IMR-90 (cell line): ENCODE results near the gene SLC9A3. TPM values are rescaled to one million over a fixed set of nuclear protein-coding genes. Genes with fewer than 3 reads are reported as not detected.

Experiments
- ATAC-seq: fragments of 200-7000 bp; cut with Tn5 transposase; 2 replicates; pipeline ENCODE4 v1.9.1; 2020; ENCODE audit warnings: low read depth, mild to moderate bottlenecking, moderate library complexity
- BruUV-seq: library from RNA; stranded (reverse); fragments of 400-500 nt; replicated peaks from 2 replicates; lab custom pipeline; 2021; lab: Mats Ljungman, UMichigan
- CTCF ChIA-PET: fragments of 300-600 bp; formaldehyde crosslinking; extraction: SDS; loops from one replicate; lab custom pipeline; 2021; ENCODE audit warnings: antibody characterized with exemption; lab: Yijun Ruan, JAX
- POLR2A ChIA-PET: fragments of 300-600 bp; sonication (Branson Sonifier 250); formaldehyde crosslinking; loops from one replicate; lab custom pipeline; 2022; ENCODE audit warnings: antibody characterized with exemption; ENCODE audit not compliant: unreplicated experiment; lab: Charles Lee
- DNase-seq: peaks from one replicate; pipeline ENCODE4 v3.0.0; 2013
- H2AFZ ChIP-seq: replicated peaks from 2 replicates; pipeline ENCODE3; 2013; ENCODE audit warnings: low read length, mild to moderate bottlenecking; ENCODE audit not compliant: poor library complexity
- H2AK5ac ChIP-seq: 2 replicates; pipeline ENCODE4 v1.6.1; 2013; ENCODE audit warnings: low read depth, low read length, inconsistent platforms
- H2AK9ac ChIP-seq: replicated peaks from 2 replicates; pipeline ENCODE3; 2013; ENCODE audit warnings: mild to moderate bottlenecking, low read depth, low read length, moderate library complexity; ENCODE audit not compliant: poor library complexity
- H2BK120ac ChIP-seq: 2 replicates; pipeline ENCODE4 v1.6.1; 2013; ENCODE audit warnings: low read depth, low read length, inconsistent platforms
- H2BK15ac ChIP-seq: 3 replicates; pipeline ENCODE4 v1.6.1; 2013; ENCODE audit warnings: low read depth, low read length, inconsistent platforms
- H2BK20ac ChIP-seq: 2 replicates; pipeline ENCODE4 v1.6.1; 2013; ENCODE audit warnings: low read depth, mild to moderate bottlenecking, inconsistent platforms, low read length, moderate library complexity
- H2BK5ac ChIP-seq: 2 replicates; pipeline ENCODE4 v1.6.1; 2013; ENCODE audit warnings: mild to moderate bottlenecking, low read depth, low read length, inconsistent platforms; ENCODE audit not compliant: poor library complexity, severe bottlenecking
- H3K14ac ChIP-seq: replicated peaks from 2 replicates; pipeline ENCODE4 v1.6.1; 2013; ENCODE audit warnings: low read depth, low read length, inconsistent platforms
- H3K18ac ChIP-seq: 2 replicates; pipeline ENCODE4 v1.6.1; 2013; ENCODE audit warnings: low read depth, low read length, control low read depth
- H3K23ac ChIP-seq: 2 replicates; pipeline ENCODE4 v1.6.1; 2013; ENCODE audit warnings: low read depth, low read length, inconsistent platforms
- H3K27ac ChIP-seq: 2 replicates; pipeline ENCODE4 v1.5.1; 2013; ENCODE audit warnings: mild to moderate bottlenecking, control low read depth, low read length; ENCODE audit not compliant: insufficient read depth
- H3K27me3 ChIP-seq: 2 replicates; pipeline ENCODE4 v1.6.1; 2013; ENCODE audit warnings: low read length; ENCODE audit not compliant: control insufficient read depth, insufficient read depth
- H3K36me3 ChIP-seq: 2 replicates; pipeline ENCODE4 v1.6.1; 2013; ENCODE audit warnings: low read length, mixed read lengths; ENCODE audit not compliant: control insufficient read depth, insufficient read depth
- H3K4ac ChIP-seq: 2 replicates; pipeline ENCODE4 v1.6.1; 2013; ENCODE audit warnings: low read depth, low read length, inconsistent platforms
- H3K4me1 ChIP-seq: 2 replicates; pipeline ENCODE4 v1.6.1; 2013; ENCODE audit warnings: low read length, mixed read lengths; ENCODE audit not compliant: control insufficient read depth, insufficient read depth
- H3K4me2 ChIP-seq: 2 replicates; pipeline ENCODE4 v1.6.1; 2013; ENCODE audit warnings: low read depth, mild to moderate bottlenecking, control low read depth, low read length, moderate library complexity
- H3K4me3 ChIP-seq: 2 replicates; pipeline ENCODE4 v1.5.1; 2013; ENCODE audit warnings: low read depth, mild to moderate bottlenecking, control low read depth, low read length, moderate library complexity; ENCODE audit not compliant: insufficient read depth
- H3K56ac ChIP-seq: 2 replicates; pipeline ENCODE4 v1.6.1; 2013; ENCODE audit warnings: low read length, inconsistent platforms; ENCODE audit not compliant: insufficient read depth; ENCODE audit errors: extremely low read depth
- H3K79me1 ChIP-seq, 2 experiments: 2 replicates each; pipeline ENCODE4 v1.6.1; 2013; ENCODE audit warnings: low read length in 2 of 2, inconsistent platforms in 1 of 2, low read depth in 1 of 2
- H3K9ac ChIP-seq: 2 replicates; pipeline ENCODE4 v1.6.1; 2013; ENCODE audit warnings: low read depth, low read length, control low read depth
- H3K9me1 ChIP-seq: 2 replicates; pipeline ENCODE4 v1.6.1; 2013; ENCODE audit warnings: low read length, inconsistent platforms; ENCODE audit not compliant: insufficient read depth
- H3K9me3 ChIP-seq: 2 replicates; pipeline ENCODE4 v1.6.1; 2013; ENCODE audit warnings: low read length; ENCODE audit not compliant: control insufficient read depth, insufficient read depth
- H4K20me1 ChIP-seq: 2 replicates; pipeline ENCODE4 v1.6.1; 2013; ENCODE audit warnings: low read length, inconsistent platforms; ENCODE audit not compliant: insufficient read depth
- H4K5ac ChIP-seq: 2 replicates; pipeline ENCODE4 v1.6.1; 2013; ENCODE audit warnings: mild to moderate bottlenecking, low read depth, low read length, control low read depth
- H4K8ac ChIP-seq, 2 experiments: 2 replicates each; pipeline ENCODE4 v1.6.1; 2013; ENCODE audit warnings: low read depth in 2 of 2, low read length in 2 of 2, control low read depth in 1 of 2, inconsistent platforms in 1 of 2
- H4K91ac ChIP-seq: 2 replicates; pipeline ENCODE4 v1.6.1; 2013; ENCODE audit warnings: low read depth, low read length, inconsistent platforms; ENCODE audit not compliant: insufficient read depth
- BHLHE40 ChIP-seq: fragments of 150-350 bp; IDR thresholded peaks from 2 replicates; pipeline ENCODE4 v1.6.1; 2016; ENCODE audit warnings: mild to moderate bottlenecking, low read depth, low read length
- CEBPB ChIP-seq: IDR thresholded peaks from 2 replicates; pipeline ENCODE4 v1.6.1; 2012; ENCODE audit warnings: low read depth, low read length, improper control_type of control experiment
- MAFK ChIP-seq: IDR thresholded peaks from 2 replicates; pipeline ENCODE4 v1.6.1; 2012; ENCODE audit warnings: low read depth, low read length, improper control_type of control experiment
- SMC3 ChIP-seq: fragments of 150-350 bp; IDR thresholded peaks from 2 replicates; pipeline ENCODE4 v1.6.1; 2016; ENCODE audit warnings: low read depth, mild to moderate bottlenecking, antibody characterized with exemption, low read length, moderate library complexity
- WGBS, 2 experiments: methylation state at CpG; one replicate each; pipeline versions ENCODE4 v1.1.5 to v1.1.7; 2013; ENCODE audit warnings: missing lambda C conversion rate in 2 of 2; ENCODE audit not compliant: insufficient read length in 1 of 2; ENCODE audit errors: extremely low coverage in 2 of 2; 5-methylcytosine and 5-hydroxymethylcytosine counted together
- dilution Hi-C: fragments of 300-500 bp; cut with HindIII; formaldehyde crosslinking; loops from one replicate; pipeline ENCODE4 v1.14.3; 2018; ENCODE audit warnings: low sequenced_read_pairs; ENCODE audit not compliant: unreplicated experiment
- in situ Hi-C: fragments of 300-500 bp; cut with MboI; formaldehyde crosslinking; loops from 3 replicates; pipeline ENCODE4 v1.14.3; 2019; ENCODE audit warnings: low sequenced_read_pairs, inconsistent platforms, mixed read lengths
- intact Hi-C: fragments of 100-400 bp; cut with micrococcal nuclease; formaldehyde crosslinking; loops from 2 replicates; pipeline ENCODE4 v1.10.0; 2022
- polyA plus RNA-seq, 3 experiments: library from polyadenylated mRNA; depleted of rRNA; stranded (reverse); fragments of >200 nt; gene quantifications; 2 replicates each; pipeline ENCODE4 v1.2.3, GENCODE V29; 2012; ENCODE audit warnings: low replicate concordance in 1 of 3
- total RNA-seq: library from RNA; depleted of rRNA; stranded (reverse); fragments of >200 nt; gene quantifications from 2 replicates; pipeline ENCODE4 v1.2.3, GENCODE V29; 2012
- TF ChIP-seq, protein P1 (sequence below): fragments of 150-350 bp; IDR thresholded peaks from 2 replicates; pipeline ENCODE4 v1.6.1; 2017; ENCODE audit warnings: mild to moderate bottlenecking, antibody characterized with exemption, low read length, low read depth
- TF ChIP-seq, protein P2 (sequence below): fragments of 150-350 bp; IDR thresholded peaks from 2 replicates; pipeline ENCODE4 v1.6.1; 2016; ENCODE audit warnings: low read depth, mild to moderate bottlenecking, low read length, moderate library complexity, borderline replicate concordance

SLC9A3 gene
- total and polyA plus RNA-seq, 2 of the 4 experiments (the other 2 are of a cell fraction) = 0.72 to 1.5 TPM

DNA sequence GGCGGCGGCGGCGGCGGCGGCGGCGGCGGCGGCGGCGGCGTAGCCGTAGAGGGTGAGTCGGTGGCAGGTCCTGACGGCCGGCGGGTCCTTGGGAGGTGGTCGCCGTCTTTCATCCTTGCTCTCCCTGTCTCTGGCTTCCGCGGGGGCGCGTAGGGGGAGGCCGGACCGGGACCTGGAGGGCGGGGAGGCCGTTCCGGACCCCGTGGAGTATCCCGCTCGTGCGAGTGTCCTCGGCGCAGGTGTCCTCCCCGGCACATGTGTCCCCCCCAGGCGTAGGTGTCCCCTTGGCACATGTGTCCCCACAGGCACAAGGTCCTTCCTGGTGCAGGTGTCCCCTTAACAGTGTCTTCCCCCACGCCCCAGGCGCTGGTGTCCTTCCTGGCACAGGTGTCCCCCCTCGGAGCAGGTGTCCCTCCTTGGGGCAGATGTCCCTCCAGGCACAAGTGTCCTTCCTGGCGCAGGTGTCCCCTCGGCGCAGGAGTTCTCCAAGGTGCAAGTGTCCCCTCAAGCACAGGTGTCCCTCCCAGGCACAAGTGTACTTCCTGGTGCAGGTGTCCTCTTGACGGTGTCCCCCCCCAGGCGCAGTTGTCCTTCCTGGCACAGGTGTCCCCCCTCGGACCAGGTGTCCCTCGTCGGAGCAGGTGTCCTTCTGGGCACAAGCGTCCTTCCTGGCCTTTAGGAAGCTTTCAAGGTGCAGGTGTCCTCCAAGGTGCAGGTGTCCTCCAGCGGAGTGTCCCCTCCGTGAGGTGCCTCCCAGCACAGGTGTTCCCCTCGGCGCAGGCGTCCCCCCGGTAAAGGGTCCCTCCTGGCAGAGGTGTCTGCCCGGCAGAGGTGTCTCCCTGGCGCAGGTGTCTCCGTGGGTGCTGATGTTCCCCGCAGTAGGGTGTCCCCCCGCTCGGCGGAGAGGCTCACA, 80.8 kb downstream of the SLC9A3 start:
- 0 out of 2 replicates have a peak, but pooled peaks cover 14% of the 10 kb centered on the region for H4K20me1 ChIP-seq
- no peak overlapping the region; the same call in 2 of the 3 replicates for H2BK15ac ChIP-seq
- H2AFZ ChIP-seq = peak overlapping the region; percentile 90
- no TSS peak for BruUV-seq
- ATAC-seq = peak; percentile 35
- peak overlapping the region; percentile 77 for H3K27ac ChIP-seq
- H3K36me3 ChIP-seq = peaks cover 23% of the 10 kb centered on the region
- peak overlapping the region; percentile 94 for H3K14ac ChIP-seq
- no peak overlapping the region for H2BK20ac ChIP-seq
- H3K56ac ChIP-seq = peak overlapping the region; percentile 74
- H4K5ac ChIP-seq = peak overlapping the region; percentile 86
- peak overlapping the region; percentile 87 to 100 for H4K8ac ChIP-seq
- no peaks in the 10 kb centered on the region for H3K27me3 ChIP-seq
- 36% methylated on average over 14 of the region's 62 CpGs; no CpG with 5 or more reads in 1 of the 2 experiments for WGBS, 2 experiments
- peak overlapping the region; percentile 96 for H3K4me2 ChIP-seq
- dilution Hi-C loops (no loop called here), in situ Hi-C loops (no loop called here), intact Hi-C loops (loop anchor here (5.0 kb wide), 1 partner anchor 36 kb away; no protein-coding TSS in a partner anchor)
- H3K79me1 ChIP-seq = peaks cover 34 to 73% of the 10 kb centered on the region in 2 experiments
- 0 out of 2 replicates have a peak overlapping the region, but pooled peaks have one; percentile 38 for H3K18ac ChIP-seq
- H2AK9ac ChIP-seq = peak overlapping the region; percentile 96
- CTCF ChIA-PET = no interaction called here
- peak overlapping the region; percentile 96 for H3K4ac ChIP-seq
- POLR2A ChIA-PET = no interaction called here
- DNase-seq = no peak
- H3K4me1 ChIP-seq = peaks cover 12% of the 10 kb centered on the region
- peak overlapping the region; percentile 80 for H2AK5ac ChIP-seq
- H3K23ac ChIP-seq = peak overlapping the region; percentile 81
- peak overlapping the region; percentile 97 for H3K9ac ChIP-seq
- H2BK120ac ChIP-seq = peak overlapping the region; percentile 68
- peak overlapping the region; percentile 80 for H4K91ac ChIP-seq
- TF ChIP-seq SMC3 (no peak), BHLHE40 (no peak), MAFK (no peak), CEBPB (no peak)
- TF ChIP-seq, protein P1, sequence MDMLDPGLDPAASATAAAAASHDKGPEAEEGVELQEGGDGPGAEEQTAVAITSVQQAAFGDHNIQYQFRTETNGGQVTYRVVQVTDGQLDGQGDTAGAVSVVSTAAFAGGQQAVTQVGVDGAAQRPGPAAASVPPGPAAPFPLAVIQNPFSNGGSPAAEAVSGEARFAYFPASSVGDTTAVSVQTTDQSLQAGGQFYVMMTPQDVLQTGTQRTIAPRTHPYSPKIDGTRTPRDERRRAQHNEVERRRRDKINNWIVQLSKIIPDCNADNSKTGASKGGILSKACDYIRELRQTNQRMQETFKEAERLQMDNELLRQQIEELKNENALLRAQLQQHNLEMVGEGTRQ = no peak
- TF ChIP-seq, protein P2, sequence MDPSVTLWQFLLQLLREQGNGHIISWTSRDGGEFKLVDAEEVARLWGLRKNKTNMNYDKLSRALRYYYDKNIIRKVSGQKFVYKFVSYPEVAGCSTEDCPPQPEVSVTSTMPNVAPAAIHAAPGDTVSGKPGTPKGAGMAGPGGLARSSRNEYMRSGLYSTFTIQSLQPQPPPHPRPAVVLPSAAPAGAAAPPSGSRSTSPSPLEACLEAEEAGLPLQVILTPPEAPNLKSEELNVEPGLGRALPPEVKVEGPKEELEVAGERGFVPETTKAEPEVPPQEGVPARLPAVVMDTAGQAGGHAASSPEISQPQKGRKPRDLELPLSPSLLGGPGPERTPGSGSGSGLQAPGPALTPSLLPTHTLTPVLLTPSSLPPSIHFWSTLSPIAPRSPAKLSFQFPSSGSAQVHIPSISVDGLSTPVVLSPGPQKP = no peak
- H3K9me1 ChIP-seq = peaks cover 4% of the 10 kb centered on the region; the same call in 1 of the 2 replicates
- peak overlapping the region; percentile 68 for H2BK5ac ChIP-seq
- H3K4me3 ChIP-seq = peak overlapping the region; percentile 82
- H3K9me3 ChIP-seq = no peaks in the 10 kb centered on the region
